H1 (cell line): ENCODE measurements around the gene ADCK1.

ENCODE experiments used
- ASH2L ChIP-seq: fragments of 200-600, 300-600 bp; sonication (generic); IDR thresholded peaks from one replicate; pipeline ENCODE4 v1.7.1; 2017; ENCODE audit warnings: low read length
- BACH1 ChIP-seq: IDR thresholded peaks from 2 replicates; pipeline ENCODE4 v1.6.1; 2012; ENCODE audit warnings: low read length, improper control_type of control experiment
- CTCF ChIP-seq, 3 experiments: IDR thresholded peaks; 1 replicate in 2 of 3; 2 replicates in 1 of 3; pipeline versions ENCODE4 v1.5.1 to v1.6.1; 2011; ENCODE audit warnings: low read length in 3 of 3, mild to moderate bottlenecking in 3 of 3, inconsistent platforms in 2 of 3, low read depth in 1 of 3, moderate library complexity in 1 of 3; ENCODE audit not compliant: insufficient read depth in 1 of 3; ENCODE audit errors: control extremely low read depth in 1 of 3
- GABPA ChIP-seq: IDR thresholded peaks from 2 replicates; pipeline ENCODE4 v1.6.1; 2011; ENCODE audit warnings: mild to moderate bottlenecking, low read length, moderate library complexity, borderline replicate concordance; ENCODE audit not compliant: insufficient read depth
- JUN ChIP-seq: IDR thresholded peaks from 2 replicates; pipeline ENCODE4 v1.6.1; 2011; ENCODE audit warnings: low read depth, mild to moderate bottlenecking, improper control_type of control experiment, low read length
- KDM1A ChIP-seq: fragments of 200-600, 300-600 bp; sonication (generic); IDR thresholded peaks from 2 replicates; pipeline ENCODE4 v1.7.1; 2016; ENCODE audit warnings: mild to moderate bottlenecking, low read length, borderline replicate concordance
- KDM5A ChIP-seq: fragments of 200-600 bp; IDR thresholded peaks from 2 replicates; pipeline ENCODE4 v1.7.1; 2012; ENCODE audit warnings: mild to moderate bottlenecking, low read length, inconsistent platforms, mixed read lengths
- POLR2AphosphoS5 ChIP-seq: IDR thresholded peaks from 2 replicates; pipeline ENCODE4 v1.6.1; 2011; ENCODE audit warnings: low read depth, low read length
- RAD21 ChIP-seq, 2 experiments: IDR thresholded peaks in 1 of 2; conservative IDR thresholded peaks in 1 of 2; 2 replicates each; pipeline ENCODE4 v1.6.1; 2011; ENCODE audit warnings: low read depth in 2 of 2, low read length in 2 of 2, improper control_type of control experiment in 1 of 2, inconsistent platforms in 1 of 2, mild to moderate bottlenecking in 1 of 2, moderate library complexity in 1 of 2
- SP1 ChIP-seq: IDR thresholded peaks from 2 replicates; pipeline ENCODE4 v1.6.1; 2011; ENCODE audit warnings: low read depth, low read length
- SP2 ChIP-seq: IDR thresholded peaks from 2 replicates; pipeline ENCODE4 v1.6.1; 2012; ENCODE audit warnings: mild to moderate bottlenecking, low read length, inconsistent platforms
- SUZ12 ChIP-seq: fragments of 200-600 bp; sonication (generic); IDR thresholded peaks from 2 replicates; pipeline ENCODE4 v1.6.1; 2012; ENCODE audit warnings: mild to moderate bottlenecking, inconsistent platforms, low read length, moderate library complexity, mixed read lengths

- no peak for TF ChIP-seq KDM1A
- no peak for TF ChIP-seq CTCF (IDR thresholded peaks at IDR 0.05; ENCODE audit: control extremely low read depth in 1 of 3, insufficient read depth in 1 of 3, low read depth in 1 of 3, low read length in 3 of 3)
- TF ChIP-seq SUZ12: no peak
- no peak for TF ChIP-seq POLR2AphosphoS5
- TF ChIP-seq GABPA: no peak
- TF ChIP-seq SP1: no peak
- TF ChIP-seq SP2: no peak
- no peak for TF ChIP-seq RAD21 (IDR thresholded peaks at IDR 0.05 in 1 of 2, conservative IDR thresholded peaks at IDR 0.05 in 1 of 2; ENCODE audit: low read depth in 2 of 2, low read length in 2 of 2)
- no peak for TF ChIP-seq JUN
- TF ChIP-seq BACH1: no peak
- TF ChIP-seq KDM5A: no peak
- no peak for TF ChIP-seq ASH2L
These were observed 17.7 kb upstream of the ADCK1 start for GRCh38 chr14:77782202-77782601.
